Stomach (tissue), 4 donors: ENCODE results near the gene ANKRD39.

ENCODE experiments used
- EP300 ChIP-seq: sonication (generic); formaldehyde crosslinking; IDR thresholded peaks from one replicate; pipeline ENCODE4 v1.6.1; 2017; ENCODE audit warnings: antibody characterized with exemption
- POLR2A ChIP-seq, 4 donors: fragments of 450-650 bp; IDR thresholded peaks; one replicate each; pipeline ENCODE4 v1.6.1; 2016; ENCODE audit warnings: antibody characterized with exemption in 4 of 4, control low read depth in 2 of 4, mild to moderate bottlenecking in 1 of 4, moderate library complexity in 1 of 4
- TF ChIP-seq, protein P1 (sequence below), 7 experiments: fragments of 450-650 bp in 4 of 7; fragments of 200-600 bp in 3 of 7; sonication (generic) in 3 of 7; IDR thresholded peaks; one replicate each; pipeline ENCODE4 v1.5.1; 2016 to 2019; ENCODE audit warnings: antibody characterized with exemption in 7 of 7, control low read depth in 2 of 7, mild to moderate bottlenecking in 1 of 7

DNA sequence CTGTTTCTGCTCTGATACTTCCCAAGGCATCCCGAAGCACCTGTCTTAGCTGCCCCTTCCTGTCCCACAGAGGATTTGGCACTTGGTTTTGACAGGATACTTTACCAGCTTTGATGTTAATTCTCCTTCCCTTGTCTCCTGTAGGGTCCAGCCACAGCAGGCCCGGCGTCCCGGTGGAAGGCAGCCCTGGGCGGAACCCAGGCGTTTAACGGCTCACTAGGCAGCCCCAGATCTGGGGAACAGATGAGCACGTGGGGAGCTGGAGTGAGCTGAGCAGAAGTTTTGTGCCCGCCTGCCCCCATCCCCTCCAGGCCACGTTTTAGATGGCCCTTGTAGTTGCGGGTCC, 25.4 kb downstream of the ANKRD39 start:
- TF ChIP-seq, protein P1, sequence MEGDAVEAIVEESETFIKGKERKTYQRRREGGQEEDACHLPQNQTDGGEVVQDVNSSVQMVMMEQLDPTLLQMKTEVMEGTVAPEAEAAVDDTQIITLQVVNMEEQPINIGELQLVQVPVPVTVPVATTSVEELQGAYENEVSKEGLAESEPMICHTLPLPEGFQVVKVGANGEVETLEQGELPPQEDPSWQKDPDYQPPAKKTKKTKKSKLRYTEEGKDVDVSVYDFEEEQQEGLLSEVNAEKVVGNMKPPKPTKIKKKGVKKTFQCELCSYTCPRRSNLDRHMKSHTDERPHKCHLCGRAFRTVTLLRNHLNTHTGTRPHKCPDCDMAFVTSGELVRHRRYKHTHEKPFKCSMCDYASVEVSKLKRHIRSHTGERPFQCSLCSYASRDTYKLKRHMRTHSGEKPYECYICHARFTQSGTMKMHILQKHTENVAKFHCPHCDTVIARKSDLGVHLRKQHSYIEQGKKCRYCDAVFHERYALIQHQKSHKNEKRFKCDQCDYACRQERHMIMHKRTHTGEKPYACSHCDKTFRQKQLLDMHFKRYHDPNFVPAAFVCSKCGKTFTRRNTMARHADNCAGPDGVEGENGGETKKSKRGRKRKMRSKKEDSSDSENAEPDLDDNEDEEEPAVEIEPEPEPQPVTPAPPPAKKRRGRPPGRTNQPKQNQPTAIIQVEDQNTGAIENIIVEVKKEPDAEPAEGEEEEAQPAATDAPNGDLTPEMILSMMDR (IDR thresholded peaks at IDR 0.05), result no peak
- TF ChIP-seq POLR2A (IDR thresholded peaks at IDR 0.05) (no peak), EP300 (no peak)
